H9 (cell line): ENCODE data around the gene BRWD1. TPM values are rescaled to one million over a fixed set of nuclear protein-coding genes. Genes with fewer than 3 reads are reported as not detected.
A peak's percentile ranks its signal among the peaks of the same experiment; 100 is the strongest.

Experiments
- DNase-seq: peaks from one replicate; pipeline ENCODE4 v3.0.0-alpha.2; 2017
- H2AFZ ChIP-seq: one replicate; pipeline ENCODE4 v1.6.1; 2013; ENCODE audit warnings: mild to moderate bottlenecking, low read length, control low read depth, moderate library complexity
- H2AK5ac ChIP-seq: 2 replicates; pipeline ENCODE4 v1.6.1; 2013; ENCODE audit warnings: low read length, control low read depth, mixed read lengths; ENCODE audit not compliant: insufficient read length
- H2BK120ac ChIP-seq: one replicate; pipeline ENCODE4 v1.6.1; 2013; ENCODE audit warnings: low read depth, mild to moderate bottlenecking, low read length, control low read depth, inconsistent platforms; ENCODE audit not compliant: poor library complexity, severe bottlenecking
- H2BK12ac ChIP-seq: 2 replicates; pipeline ENCODE4 v1.6.1; 2013; ENCODE audit warnings: low read length, control low read depth, mixed read lengths, low read depth; ENCODE audit not compliant: insufficient read length
- H2BK15ac ChIP-seq: 2 replicates; pipeline ENCODE4 v1.6.1; 2013; ENCODE audit warnings: low read depth, low read length, control low read depth
- H2BK20ac ChIP-seq: one replicate; pipeline ENCODE4 v1.6.1; 2013; ENCODE audit warnings: low read depth, mild to moderate bottlenecking, low read length, control low read depth, inconsistent platforms; ENCODE audit not compliant: poor library complexity, severe bottlenecking
- H2BK5ac ChIP-seq: 2 replicates; pipeline ENCODE4 v1.6.1; 2013; ENCODE audit warnings: low read length, control low read depth, mixed read lengths; ENCODE audit not compliant: insufficient read length
- H3K14ac ChIP-seq: 2 replicates; pipeline ENCODE4 v1.6.1; 2013; ENCODE audit warnings: low read length, control low read depth; ENCODE audit not compliant: insufficient read depth
- H3K18ac ChIP-seq: 2 replicates; pipeline ENCODE4 v1.6.1; 2013; ENCODE audit warnings: low read depth, mild to moderate bottlenecking, mixed read lengths, low read length, control low read depth; ENCODE audit not compliant: insufficient read length
- H3K23ac ChIP-seq: 2 replicates; pipeline ENCODE4 v1.6.1; 2013; ENCODE audit warnings: low read length, control low read depth, mixed read lengths, low read depth; ENCODE audit not compliant: insufficient read length
- H3K23me2 ChIP-seq: 2 replicates; pipeline ENCODE4 v1.6.1; 2013; ENCODE audit warnings: low read depth, mild to moderate bottlenecking, mixed read lengths, low read length, control low read depth; ENCODE audit not compliant: insufficient read length, poor library complexity, severe bottlenecking
- H3K27ac ChIP-seq: 2 replicates; pipeline ENCODE4 v1.5.1; 2013; ENCODE audit warnings: low read length, control low read depth, mixed read lengths, low read depth; ENCODE audit not compliant: insufficient read length
- H3K27me3 ChIP-seq: 2 replicates; pipeline ENCODE4 v1.6.1; 2013; ENCODE audit warnings: low read length, control low read depth, inconsistent platforms; ENCODE audit not compliant: insufficient read depth
- H3K4ac ChIP-seq: 2 replicates; pipeline ENCODE4 v1.6.1; 2013; ENCODE audit warnings: low read depth, mild to moderate bottlenecking, control low read depth, inconsistent platforms, low read length, moderate library complexity
- H3K4me1 ChIP-seq: 2 replicates; pipeline ENCODE4 v1.6.1; 2013; ENCODE audit warnings: low read length, control low read depth, inconsistent platforms; ENCODE audit not compliant: insufficient read depth
- H3K4me2 ChIP-seq: 2 replicates; pipeline ENCODE4 v1.6.1; 2013; ENCODE audit warnings: low read length, control low read depth, mixed read lengths; ENCODE audit not compliant: insufficient read length, insufficient read depth
- H3K56ac ChIP-seq: 2 replicates; pipeline ENCODE4 v1.6.1; 2013; ENCODE audit warnings: low read depth, mild to moderate bottlenecking, mixed read lengths, low read length, control low read depth; ENCODE audit not compliant: insufficient read length
- H3K79me1 ChIP-seq: 2 replicates; pipeline ENCODE4 v1.6.1; 2013; ENCODE audit warnings: low read depth, mild to moderate bottlenecking, moderate library complexity, low read length, control low read depth, inconsistent platforms; ENCODE audit not compliant: insufficient read depth, poor library complexity, severe bottlenecking
- H3K79me2 ChIP-seq: 2 replicates; pipeline ENCODE4 v1.6.1; 2013; ENCODE audit warnings: low read length, control low read depth, inconsistent platforms; ENCODE audit not compliant: insufficient read depth
- H3K9ac ChIP-seq: 2 replicates; pipeline ENCODE4 v1.6.1; 2013; ENCODE audit warnings: low read length, control low read depth, mixed read lengths; ENCODE audit not compliant: insufficient read length; ENCODE audit errors: extremely low read depth
- H3K9me3 ChIP-seq: one replicate; pipeline ENCODE4 v1.6.1; 2013; ENCODE audit warnings: low read depth, low read length, inconsistent platforms; ENCODE audit not compliant: control insufficient read depth
- H3T11ph ChIP-seq: one replicate; pipeline ENCODE4 v1.6.1; 2013; ENCODE audit warnings: mild to moderate bottlenecking, low read length, control low read depth, inconsistent platforms
- H4K20me1 ChIP-seq: one replicate; pipeline ENCODE4 v1.6.1; 2013; ENCODE audit not compliant: control insufficient read depth, insufficient read length, insufficient read depth
- H4K5ac ChIP-seq: 2 replicates; pipeline ENCODE4 v1.6.1; 2013; ENCODE audit warnings: low read depth, mild to moderate bottlenecking, mixed read lengths, low read length, control low read depth; ENCODE audit not compliant: insufficient read length
- H4K8ac ChIP-seq: replicated peaks from 2 replicates; pipeline ENCODE4 v1.6.1; 2013; ENCODE audit warnings: low read length, control low read depth, mixed read lengths, low read depth; ENCODE audit not compliant: insufficient read length
- H4K91ac ChIP-seq: 2 replicates; pipeline ENCODE4 v1.6.1; 2013; ENCODE audit warnings: low read depth, mild to moderate bottlenecking, moderate library complexity, mixed read lengths, low read length, control low read depth; ENCODE audit not compliant: insufficient read length
- H3K27ac Mint-ChIP-seq, 3 experiments: 2 replicates in 2 of 3; 3 replicates in 1 of 3; pipeline ENCODE4 v1.8.0; 2020 to 2021; ENCODE audit warnings: mixed read lengths in 3 of 3, mild to moderate bottlenecking in 1 of 3, moderate library complexity in 1 of 3
- H3K27me3 Mint-ChIP-seq: 2 replicates; pipeline ENCODE4 v1.8.0; 2021; ENCODE audit warnings: low read depth, mild to moderate bottlenecking, moderate library complexity, mixed read lengths
- H3K36me3 Mint-ChIP-seq, 3 experiments: 2 replicates in 2 of 3; 3 replicates in 1 of 3; pipeline ENCODE4 v1.8.0; 2020 to 2021; ENCODE audit warnings: low read depth in 3 of 3, mixed read lengths in 3 of 3; ENCODE audit not compliant: insufficient read depth in 1 of 3
- H3K4me1 Mint-ChIP-seq, 2 experiments: 2 replicates each; pipeline ENCODE4 v1.8.0; 2020; ENCODE audit warnings: mixed read lengths in 2 of 2
- H3K4me3 Mint-ChIP-seq, 2 experiments: 2 replicates in 1 of 2; 3 replicates in 1 of 2; pipeline ENCODE4 v1.8.0; 2020 to 2021; ENCODE audit warnings: mild to moderate bottlenecking in 2 of 2, mixed read lengths in 2 of 2, moderate library complexity in 1 of 2
- H3K9me3 Mint-ChIP-seq, 2 experiments: 2 replicates in 1 of 2; 3 replicates in 1 of 2; pipeline ENCODE4 v1.8.0; 2020; ENCODE audit warnings: mild to moderate bottlenecking in 2 of 2, mixed read lengths in 2 of 2, moderate library complexity in 1 of 2
- CTCF ChIP-seq: fragments of 200-600 bp; sonication (generic); conservative IDR thresholded peaks from 3 replicates; pipeline ENCODE4 v1.8.0; 2021; ENCODE audit warnings: antibody characterized with exemption, mild to moderate bottlenecking
- WGBS: extraction: QIAGEN DNeasy Blood & Tissue Kit; methylation state at CpG from one replicate; pipeline ENCODE4 v1.1.7; 2013; ENCODE audit warnings: missing lambda C conversion rate, low lambda C conversion rate, mixed read lengths; ENCODE audit not compliant: insufficient read length; ENCODE audit errors: extremely low coverage; 5-methylcytosine and 5-hydroxymethylcytosine counted together
- total RNA-seq: library from RNA; stranded (reverse); gene quantifications from 2 replicates; pipeline ENCODE4 v1.2.1, GENCODE V29; 2021

Gene BRWD1
- total RNA-seq, 1 experiment from 2014 or later = 48.4 TPM

GRCh38 chr21:39188521-39189139 lies 124.8 kb downstream of the BRWD1 start:
- H3K27ac Mint-ChIP-seq = peak overlapping the region in 1 of 3 experiments; percentile 4; a peak in 1 of 7 replicates
- no peaks in the 10 kb centered on the region for H3K79me2 ChIP-seq
- H3K27me3 ChIP-seq = no peaks in the 10 kb centered on the region
- H3K9me3 ChIP-seq = no peaks in the 10 kb centered on the region
- H3K9ac ChIP-seq = no peak overlapping the region
- WGBS = no CpG with 5 or more reads among the region's 2 CpGs
- H2AK5ac ChIP-seq = no peak overlapping the region
- H3K36me3 Mint-ChIP-seq = peaks cover 0 to 4% (median 0%) of the 10 kb centered on the region in 3 experiments; a peak in 2 of 7 replicates
- H3K4ac ChIP-seq = no peak overlapping the region
- H3K4me1 ChIP-seq = no peaks in the 10 kb centered on the region
- no peak overlapping the region for H3K4me2 ChIP-seq
- no peak overlapping the region for H4K8ac ChIP-seq
- H3K9me3 Mint-ChIP-seq = no peaks in the 10 kb centered on the region
- peak overlapping the region; percentile 2 for H3K27ac ChIP-seq
- H2BK15ac ChIP-seq = no peak overlapping the region
- no peak overlapping the region for H3K23ac ChIP-seq
- H3K14ac ChIP-seq = no peak overlapping the region
- H2BK12ac ChIP-seq = no peak overlapping the region
- no peak overlapping the region for H2BK5ac ChIP-seq
- no peak overlapping the region for H3K4me3 Mint-ChIP-seq
- peaks cover 31 to 41% of the 10 kb centered on the region in 2 experiments for H3K4me1 Mint-ChIP-seq
- H3K79me1 ChIP-seq = no peaks in the 10 kb centered on the region
- no peak overlapping the region for H3K56ac ChIP-seq
- no peak overlapping the region for H2AFZ ChIP-seq
- H4K5ac ChIP-seq = no peak overlapping the region
- H3K27me3 Mint-ChIP-seq = no peaks in the 10 kb centered on the region
- TF ChIP-seq CTCF = no peak
- H2BK120ac ChIP-seq = no peak overlapping the region
- no peaks in the 10 kb centered on the region for H4K20me1 ChIP-seq
- H3T11ph ChIP-seq = no peak overlapping the region
- no peak overlapping the region for H3K18ac ChIP-seq
- no peak for DNase-seq
- no peak overlapping the region for H4K91ac ChIP-seq
- no peak overlapping the region for H2BK20ac ChIP-seq
- no peaks in the 10 kb centered on the region for H3K23me2 ChIP-seq
